ENCODE data around the gene PPFIA3. TPM values are rescaled to one million over a fixed set of nuclear protein-coding genes. Genes with fewer than 3 reads are reported as not detected.

PPFIA3 gene
- total and polyA plus RNA-seq, 2 of the 4 experiments (the other 2 are of a cell fraction): 0.90 to 2.4 TPM

- Histone ChIP-seq H3K18ac (ENCODE audit: low read depth, low read length) (no peak overlapping the region), H2BK5ac (ENCODE audit: low read depth, low read length, poor library complexity, severe bottlenecking) (no peak overlapping the region), H4K5ac (ENCODE audit: low read depth, low read length) (no peak overlapping the region), H3K14ac (replicated peaks; ENCODE audit: low read depth, low read length) (no peak overlapping the region), H2BK120ac (ENCODE audit: low read depth, low read length) (no peak overlapping the region), H3K4me1 (ENCODE audit: control insufficient read depth, insufficient read depth, low read length) (no peaks in the 10 kb centered on the region), H3K9me1 (ENCODE audit: insufficient read depth, low read length) (no peaks in the 10 kb centered on the region), H3K4ac (ENCODE audit: low read depth, low read length) (no peak overlapping the region), H3K4me3 (ENCODE audit: insufficient read depth, low read depth, low read length) (no peak overlapping the region), H2BK15ac (ENCODE audit: low read depth, low read length) (no peak overlapping the region), H2BK20ac (ENCODE audit: low read depth, low read length) (no peak overlapping the region), H3K56ac (ENCODE audit: extremely low read depth, insufficient read depth, low read length) (no peak overlapping the region), H2AK5ac (ENCODE audit: low read depth, low read length) (no peak overlapping the region), H3K27ac (ENCODE audit: insufficient read depth, low read length) (no peak overlapping the region), H3K9ac (ENCODE audit: low read depth, low read length) (no peak overlapping the region), H3K36me3 (ENCODE audit: control insufficient read depth, insufficient read depth, low read length) (peaks cover 70% of the 10 kb centered on the region), H3K9me3 (ENCODE audit: control insufficient read depth, insufficient read depth, low read length) (no peaks in the 10 kb centered on the region), H4K20me1 (ENCODE audit: insufficient read depth, low read length) (peaks cover 70% of the 10 kb centered on the region), H3K23ac (ENCODE audit: low read depth, low read length) (no peak overlapping the region), H3K4me2 (ENCODE audit: low read depth, low read length) (no peak overlapping the region), H4K8ac (ENCODE audit: low read depth in 2 of 2, low read length in 2 of 2) (no peak overlapping the region), H3K27me3 (ENCODE audit: control insufficient read depth, insufficient read depth, low read length) (no peaks in the 10 kb centered on the region), H2AFZ (replicated peaks; ENCODE audit: low read length, poor library complexity) (no peak overlapping the region), H2AK9ac (replicated peaks; ENCODE audit: low read depth, low read length, poor library complexity) (peak overlapping the region; percentile 2), H3K79me1 (ENCODE audit: low read depth in 1 of 2, low read length in 2 of 2) (peaks cover 41 to 55% of the 10 kb centered on the region in 2 experiments), H4K91ac (ENCODE audit: insufficient read depth, low read depth, low read length) (no peak overlapping the region)
- ATAC-seq (ENCODE audit: low read depth) (peak; percentile 97), DNase-seq (peak; percentile 72)
- BruUV-seq (replicated peaks): no TSS peak
- POLR2A ChIA-PET (ENCODE audit: unreplicated experiment): interaction anchor here (0.8 to 1.0 kb wide), 2 partner anchors 45 to 63 kb away, joined by 3 read pairs; no protein-coding TSS in a partner anchor
- WGBS, 2 experiments (ENCODE audit: extremely low coverage in 2 of 2, insufficient read length in 1 of 2): 50% methylated on average over 1 of the region's 8 CpGs; no CpG with 5 or more reads in 1 of the 2 experiments
- intact Hi-C loops (cut with micrococcal nuclease) (loop anchor here (1.0 to 2.0 kb wide), 3 partner anchors 49 to 127 kb away; no protein-coding TSS in a partner anchor), in situ Hi-C loops (cut with MboI; ENCODE audit: low sequenced_read_pairs) (loop anchor here (5.0 kb wide), 1 partner anchor 105 kb away; no protein-coding TSS in a partner anchor), dilution Hi-C loops (cut with HindIII; ENCODE audit: low sequenced_read_pairs, unreplicated experiment) (no loop called here)
- CTCF ChIA-PET: interaction anchor here (0.5 to 2.3 kb wide), 19 partner anchors 9 to 124 kb away, joined by 3 to 13 read pairs (median 5); partner anchors contain the start of gene LIN7B
- TF ChIP-seq RAD21 (IDR thresholded peaks at IDR 0.05; ENCODE audit: low read length): peak; percentile 93
- TF ChIP-seq MXI1 (IDR thresholded peaks at IDR 0.05; ENCODE audit: borderline replicate concordance, low read depth, low read length): no peak
- peak; percentile 80 for TF ChIP-seq SMC3 (IDR thresholded peaks at IDR 0.05; ENCODE audit: low read depth, low read length)
- TF ChIP-seq MAZ (IDR thresholded peaks at IDR 0.05; ENCODE audit: borderline replicate concordance, low read depth, low read length): 0 out of 2 replicates have a peak, but pooled peaks have one; percentile 43
- TF ChIP-seq NFE2L2 (IDR thresholded peaks at IDR 0.05; ENCODE audit: low read depth, low read length): no peak
- TF ChIP-seq CHD1 (IDR thresholded peaks at IDR 0.05; ENCODE audit: low read depth, low read length): no peak
- no peak for TF ChIP-seq MAFK (IDR thresholded peaks at IDR 0.05; ENCODE audit: low read depth, low read length)
- TF ChIP-seq CTCF (conservative IDR thresholded peaks at IDR 0.05; ENCODE audit: low read depth, low read length): peak; percentile 92
Measured at GRCh38 chr19:49097453-49098288, 21.7 kb upstream of the PPFIA3 start.
